ENCODE results near the gene SLC4A4.

The SLC4A4 gene

GRCh38 chr4:71494539-71494938 is 155.7 kb downstream of the SLC4A4 start:
- no peak overlapping the region for H3K4me3 ChIP-seq (ENCODE audit: low read length)
- no peak for TF ChIP-seq ZNF274 (IDR thresholded peaks at IDR 0.05; ENCODE audit: low read depth, low read length)

- no peak for TF ChIP-seq ZNF274 (IDR thresholded peaks at IDR 0.05; ENCODE audit: low read depth, low read length)
- no peak overlapping the region for H3K4me3 ChIP-seq (ENCODE audit: low read length)
These were observed 156.6 kb downstream of the SLC4A4 start for GRCh38 chr4:71495454-71495853.

GRCh38 chr4:71497078-71497477 is 158.3 kb downstream of the SLC4A4 start:
- TF ChIP-seq ZNF274 (IDR thresholded peaks at IDR 0.05; ENCODE audit: low read depth, low read length): no peak
- H3K4me3 ChIP-seq (ENCODE audit: low read length): no peak overlapping the region

GRCh38 chr4:71498002-71498401 is 159.2 kb downstream of the SLC4A4 start:
- H3K4me3 ChIP-seq (ENCODE audit: low read length): no peak overlapping the region
- no peak for TF ChIP-seq ZNF274 (IDR thresholded peaks at IDR 0.05; ENCODE audit: low read depth, low read length)

GRCh38 chr4:71498625-71499024 is 159.8 kb downstream of the SLC4A4 start:
- TF ChIP-seq ZNF274 (IDR thresholded peaks at IDR 0.05; ENCODE audit: low read depth, low read length): no peak

GRCh38 chr4:71501992-71502391 is 163.2 kb downstream of the SLC4A4 start:
- TF ChIP-seq ZNF274 (IDR thresholded peaks at IDR 0.05; ENCODE audit: low read depth, low read length): no peak

More at GRCh38 chr4:71498625-71499024, 159.8 kb downstream of the SLC4A4 start:
- H3K4me3 ChIP-seq (ENCODE audit: low read length): no peak overlapping the region

GRCh38 chr4:71518283-71518989 is 179.6 kb downstream of the SLC4A4 start:
- TF ChIP-seq ZNF274 (IDR thresholded peaks at IDR 0.05; ENCODE audit: low read depth, low read length): no peak

More at GRCh38 chr4:71501992-71502391, 163.2 kb downstream of the SLC4A4 start:
- no peak overlapping the region for H3K4me3 ChIP-seq (ENCODE audit: low read length)

GRCh38 chr4:71520308-71520707 is 181.5 kb downstream of the SLC4A4 start:
- no peak overlapping the region for H3K4me3 ChIP-seq (ENCODE audit: low read length)
- TF ChIP-seq ZNF274 (IDR thresholded peaks at IDR 0.05; ENCODE audit: low read depth, low read length): no peak

More at GRCh38 chr4:71518283-71518989, 179.6 kb downstream of the SLC4A4 start:
- no peak overlapping the region for H3K4me3 ChIP-seq (ENCODE audit: low read length)

- TF ChIP-seq ZNF274 (IDR thresholded peaks at IDR 0.05; ENCODE audit: low read depth, low read length): no peak
- H3K4me3 ChIP-seq (ENCODE audit: low read length): no peak overlapping the region
These were observed 182.0 kb downstream of the SLC4A4 start for GRCh38 chr4:71520850-71521249.

GRCh38 chr4:71524756-71525155 is 185.9 kb downstream of the SLC4A4 start:
- no peak for TF ChIP-seq ZNF274 (IDR thresholded peaks at IDR 0.05; ENCODE audit: low read depth, low read length)
- no peak overlapping the region for H3K4me3 ChIP-seq (ENCODE audit: low read length)

GRCh38 chr4:71526637-71527406 is 188.0 kb downstream of the SLC4A4 start:
- no peak for TF ChIP-seq ZNF274 (IDR thresholded peaks at IDR 0.05; ENCODE audit: low read depth, low read length)
- H3K4me3 ChIP-seq (ENCODE audit: low read length): no peak overlapping the region

- TF ChIP-seq ZNF274 (IDR thresholded peaks at IDR 0.05; ENCODE audit: low read depth, low read length): no peak
- no peak overlapping the region for H3K4me3 ChIP-seq (ENCODE audit: low read length)
These were observed 193.6 kb downstream of the SLC4A4 start for GRCh38 chr4:71532407-71532806.

- no peak overlapping the region for H3K4me3 ChIP-seq (ENCODE audit: low read length)
- no peak for TF ChIP-seq ZNF274 (IDR thresholded peaks at IDR 0.05; ENCODE audit: low read depth, low read length)
These were observed 194.3 kb downstream of the SLC4A4 start for GRCh38 chr4:71533121-71533520.

- no peak overlapping the region for H3K4me3 ChIP-seq (ENCODE audit: low read length)
- TF ChIP-seq ZNF274 (IDR thresholded peaks at IDR 0.05; ENCODE audit: low read depth, low read length): no peak
These were observed 198.8 kb downstream of the SLC4A4 start for GRCh38 chr4:71537551-71538065.

GRCh38 chr4:71538528-71538927 is 199.7 kb downstream of the SLC4A4 start:
- TF ChIP-seq ZNF274 (IDR thresholded peaks at IDR 0.05; ENCODE audit: low read depth, low read length): no peak
- H3K4me3 ChIP-seq (ENCODE audit: low read length): no peak overlapping the region

All from GM08714 (cell line).